ENCODE measurements around the gene RBM47.

GRCh38 chr4:40571208-40571607 is 58.5 kb downstream of the RBM47 start:
- TF ChIP-seq ATF2 (tag by site-specific recombination; IDR thresholded peaks at IDR 0.05; ENCODE audit: low read depth) (no peak), ZNF16 (tag by site-specific recombination; IDR thresholded peaks at IDR 0.05; ENCODE audit: low read depth) (no peak)
